Measurements from ENCODE around the gene MED12L.

Gene MED12L

DNA sequence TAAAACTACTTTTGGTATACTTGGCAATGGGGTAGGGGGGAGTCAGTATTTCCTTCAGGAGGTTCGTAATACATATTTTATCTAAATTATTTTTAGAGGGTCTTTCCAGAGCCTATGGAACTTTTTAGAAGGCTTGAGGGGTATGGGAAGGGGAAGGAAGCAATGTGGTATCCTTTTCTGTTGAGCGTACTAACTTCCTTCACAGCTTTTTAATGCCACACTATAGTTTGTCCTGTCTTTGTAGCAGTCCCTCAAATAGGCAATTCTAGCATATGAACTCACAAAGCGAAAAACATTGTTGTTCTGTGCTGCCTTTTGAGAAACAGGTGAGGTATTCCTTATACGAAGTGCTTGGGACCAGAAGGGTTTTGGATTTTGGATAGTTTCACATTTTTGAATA, 266.2 kb downstream of the MED12L start:
- Mint-ChIP-seq H3K4me1 (ENCODE audit: low read depth) (no peaks in the 10 kb centered on the region), H3K27ac (no peak overlapping the region)

DNA sequence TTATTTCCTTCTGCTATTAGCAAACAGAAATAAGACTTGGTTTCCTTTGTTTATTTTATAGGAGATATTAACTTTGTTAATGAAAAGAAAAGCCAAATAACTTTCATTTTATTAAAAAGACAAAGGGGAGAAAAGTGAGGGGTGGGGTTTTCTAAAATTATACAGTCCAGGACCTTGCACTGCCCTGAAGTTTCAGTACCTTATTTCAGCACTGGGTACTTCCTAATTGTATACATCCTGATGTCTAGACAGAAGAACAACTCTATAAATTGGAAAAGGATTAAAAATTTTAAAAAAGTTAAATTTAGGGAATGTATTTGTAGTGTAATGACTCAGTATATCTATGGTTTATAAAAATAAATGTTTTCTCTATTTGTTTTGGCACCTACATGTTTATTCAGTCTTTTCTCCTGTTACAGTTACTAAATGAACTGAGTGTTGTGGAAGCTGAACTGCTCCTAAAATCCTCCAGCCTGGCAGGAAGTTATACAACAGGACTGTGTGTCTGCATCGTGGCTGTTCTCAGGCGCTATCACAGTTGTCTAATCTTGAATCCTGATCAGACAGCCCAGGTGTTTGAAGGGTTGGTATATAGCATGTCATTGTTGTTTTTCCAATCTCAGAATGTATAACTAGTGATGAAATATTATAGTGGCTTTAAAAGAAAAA, 271.5 kb downstream of the MED12L start:
- Mint-ChIP-seq H3K4me3 (no peak overlapping the region), H3K27me3 (peaks cover 5% of the 10 kb centered on the region), H3K27ac (no peak overlapping the region), H3K4me1 (ENCODE audit: low read depth) (no peaks in the 10 kb centered on the region), H3K9me3 (ENCODE audit: low read depth) (no peaks in the 10 kb centered on the region), H3K36me3 (no peaks in the 10 kb centered on the region)

More for the DNA sequence above, 266.2 kb downstream of the MED12L start:
- H3K9me3 Mint-ChIP-seq (ENCODE audit: low read depth) = no peaks in the 10 kb centered on the region
- H3K27me3 Mint-ChIP-seq = peaks cover 17% of the 10 kb centered on the region
- no peak overlapping the region for H3K4me3 Mint-ChIP-seq
- no peaks in the 10 kb centered on the region for H3K36me3 Mint-ChIP-seq

DNA sequence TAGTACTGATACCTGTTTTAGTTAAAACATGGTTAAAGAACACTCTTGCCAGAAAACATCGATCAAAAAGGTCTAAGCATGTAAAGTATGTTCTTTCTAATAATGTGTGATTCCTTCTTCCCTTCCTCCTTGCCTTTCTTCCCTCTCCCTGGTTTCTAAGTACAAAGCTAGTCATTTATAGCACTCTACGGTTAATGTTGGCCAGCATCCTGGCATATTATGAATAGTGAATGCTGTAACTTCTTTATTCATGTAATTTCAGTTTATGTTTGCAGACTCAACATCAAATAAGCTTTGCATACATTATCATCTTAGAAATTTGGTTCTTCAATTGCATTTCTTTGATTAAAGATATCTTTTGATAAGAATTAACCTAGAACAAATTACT, 272.0 kb downstream of the MED12L start:
- Mint-ChIP-seq H3K4me3 (no peak overlapping the region), H3K9me3 (ENCODE audit: low read depth) (no peaks in the 10 kb centered on the region), H3K27ac (no peak overlapping the region), H3K36me3 (no peaks in the 10 kb centered on the region), H3K27me3 (peaks cover 1% of the 10 kb centered on the region), H3K4me1 (ENCODE audit: low read depth) (no peaks in the 10 kb centered on the region)

DNA sequence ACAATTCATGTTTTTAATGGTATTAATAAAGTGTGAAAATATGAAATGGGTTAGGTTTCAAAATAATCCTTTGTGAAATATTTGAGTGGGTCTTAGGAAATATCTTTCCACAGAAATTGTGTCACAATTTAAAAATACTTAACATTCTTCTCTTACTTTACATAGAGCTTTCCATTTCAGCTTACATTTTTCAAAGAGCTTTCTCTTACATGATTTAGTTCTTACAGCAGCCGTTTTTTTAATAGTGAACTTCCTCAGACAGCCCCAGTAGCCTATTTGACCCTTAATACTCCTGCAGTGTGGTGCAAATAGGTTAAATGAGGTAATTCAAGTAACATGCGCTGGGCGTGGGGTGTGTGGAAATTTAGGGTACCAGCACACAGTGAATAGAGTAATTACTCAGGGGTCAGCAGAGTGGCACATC, 277.3 kb downstream of the MED12L start:
- no peaks in the 10 kb centered on the region for H3K9me3 Mint-ChIP-seq (ENCODE audit: low read depth)
- H3K27ac Mint-ChIP-seq = no peak overlapping the region
- no peaks in the 10 kb centered on the region for H3K36me3 Mint-ChIP-seq
- H3K27me3 Mint-ChIP-seq = no peaks in the 10 kb centered on the region
- no peaks in the 10 kb centered on the region for H3K4me1 Mint-ChIP-seq (ENCODE audit: low read depth)
- H3K4me3 Mint-ChIP-seq = no peak overlapping the region

DNA sequence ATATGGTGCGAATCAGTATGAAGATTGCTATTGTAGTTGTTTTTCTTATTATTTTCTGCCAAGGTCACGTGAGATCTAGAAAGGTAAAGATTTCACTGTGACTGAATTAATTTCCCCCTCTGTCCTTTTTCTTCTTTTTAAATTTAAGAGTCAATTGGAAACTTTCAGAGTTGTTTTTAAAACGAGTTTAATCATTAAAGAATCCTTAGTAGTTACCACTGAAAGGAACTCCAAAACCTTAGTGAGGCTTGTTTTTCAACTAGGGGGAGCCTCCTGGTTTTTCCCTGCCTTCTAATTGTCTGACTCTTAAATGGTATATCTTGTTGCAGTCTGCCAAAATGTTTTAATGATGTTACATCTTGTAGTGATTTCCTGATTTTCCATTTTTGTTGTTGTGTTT, 281.5 kb downstream of the MED12L start:
- H3K4me1 Mint-ChIP-seq (ENCODE audit: low read depth) = no peaks in the 10 kb centered on the region
- H3K9me3 Mint-ChIP-seq (ENCODE audit: low read depth) = no peaks in the 10 kb centered on the region
- no peaks in the 10 kb centered on the region for H3K27me3 Mint-ChIP-seq

DNA sequence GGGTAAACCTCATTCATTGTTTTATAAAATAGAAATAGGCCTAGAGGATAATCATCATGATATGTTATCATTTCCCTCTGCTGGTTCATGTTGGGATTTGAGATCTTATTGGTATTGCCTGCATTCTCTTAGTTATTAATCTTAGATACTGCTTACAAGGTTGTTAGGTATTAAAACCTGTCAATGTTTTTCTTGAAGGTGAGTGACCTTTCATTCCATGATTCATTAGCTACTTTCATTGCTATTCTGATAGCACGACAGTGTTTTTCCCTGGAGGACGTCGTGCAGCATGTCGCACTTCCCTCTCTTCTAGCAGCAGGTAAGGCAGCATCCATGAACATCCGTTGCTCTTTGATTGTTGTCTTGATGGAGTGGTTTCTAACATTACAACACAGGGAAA, 282.0 kb downstream of the MED12L start:
- Mint-ChIP-seq H3K4me3 (no peak overlapping the region), H3K27me3 (no peaks in the 10 kb centered on the region), H3K36me3 (no peaks in the 10 kb centered on the region), H3K9me3 (ENCODE audit: low read depth) (no peaks in the 10 kb centered on the region), H3K4me1 (ENCODE audit: low read depth) (no peaks in the 10 kb centered on the region), H3K27ac (no peak overlapping the region)

More for the DNA sequence above, 281.5 kb downstream of the MED12L start:
- H3K4me3 Mint-ChIP-seq = no peak overlapping the region
- no peak overlapping the region for H3K27ac Mint-ChIP-seq
- no peaks in the 10 kb centered on the region for H3K36me3 Mint-ChIP-seq

DNA sequence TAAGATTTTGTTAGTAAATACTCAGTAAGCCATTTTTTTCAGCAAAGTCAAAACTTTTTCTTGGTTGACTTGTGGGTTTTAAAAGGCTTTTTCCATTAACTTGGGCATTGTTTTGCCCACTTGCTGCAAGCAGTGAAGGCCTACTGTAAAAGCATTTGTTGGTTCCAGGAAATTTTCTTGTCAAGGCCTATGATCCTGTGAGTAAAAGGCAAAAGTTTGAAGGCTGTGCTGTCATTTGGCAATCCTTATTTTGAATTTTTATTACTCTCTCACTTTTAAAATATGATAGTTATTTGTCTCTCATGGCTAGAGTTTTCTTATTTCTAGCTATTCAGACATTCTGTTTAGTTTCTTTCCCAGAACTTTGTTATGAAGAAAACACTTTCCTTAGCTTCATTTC, 286.1 kb downstream of the MED12L start:
- no peak overlapping the region for H3K4me3 Mint-ChIP-seq
- H3K4me1 Mint-ChIP-seq (ENCODE audit: low read depth) = no peaks in the 10 kb centered on the region
- H3K36me3 Mint-ChIP-seq = no peaks in the 10 kb centered on the region
- H3K27me3 Mint-ChIP-seq = no peaks in the 10 kb centered on the region
- H3K27ac Mint-ChIP-seq = no peak overlapping the region
- no peaks in the 10 kb centered on the region for H3K9me3 Mint-ChIP-seq (ENCODE audit: low read depth)

DNA sequence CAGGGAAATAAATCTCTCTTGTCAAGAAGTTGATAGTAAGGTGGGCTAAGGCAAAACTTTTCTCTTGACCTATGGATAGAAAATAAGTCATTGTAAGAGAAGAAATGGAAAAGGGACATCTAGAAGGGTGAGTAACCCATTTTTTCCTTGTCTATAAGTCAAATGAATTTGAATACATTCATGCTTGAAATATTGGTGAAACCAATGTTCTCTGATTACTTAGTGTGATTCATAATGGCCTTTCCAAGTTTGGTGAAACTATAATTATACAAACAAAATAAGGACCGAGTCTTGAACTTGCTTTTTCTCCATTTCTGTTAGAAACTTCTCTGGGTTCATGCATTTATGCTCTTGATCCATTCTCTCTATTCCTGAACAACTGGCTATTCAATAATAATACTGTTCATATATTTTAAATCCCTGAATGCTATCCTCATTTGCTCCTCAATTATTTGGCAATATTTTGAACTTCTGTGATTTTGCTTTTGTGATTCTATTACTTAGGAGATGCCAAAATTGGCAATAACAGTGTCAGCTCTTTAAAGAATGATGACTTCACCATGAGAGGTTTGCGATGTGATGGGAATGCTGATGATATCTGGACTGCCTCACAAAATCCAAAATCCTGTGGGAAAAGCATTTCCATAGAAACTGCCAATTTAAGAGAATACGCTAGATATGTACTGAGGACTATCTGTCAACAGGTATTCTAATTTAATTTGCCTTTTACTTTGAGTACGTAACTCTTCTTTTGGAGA, 286.8 kb downstream of the MED12L start:
- H3K4me3 Mint-ChIP-seq = no peak overlapping the region
- no peaks in the 10 kb centered on the region for H3K9me3 Mint-ChIP-seq (ENCODE audit: low read depth)
- no peaks in the 10 kb centered on the region for H3K27me3 Mint-ChIP-seq
- H3K36me3 Mint-ChIP-seq = no peaks in the 10 kb centered on the region
- no peaks in the 10 kb centered on the region for H3K4me1 Mint-ChIP-seq (ENCODE audit: low read depth)
- no peak overlapping the region for H3K27ac Mint-ChIP-seq

DNA sequence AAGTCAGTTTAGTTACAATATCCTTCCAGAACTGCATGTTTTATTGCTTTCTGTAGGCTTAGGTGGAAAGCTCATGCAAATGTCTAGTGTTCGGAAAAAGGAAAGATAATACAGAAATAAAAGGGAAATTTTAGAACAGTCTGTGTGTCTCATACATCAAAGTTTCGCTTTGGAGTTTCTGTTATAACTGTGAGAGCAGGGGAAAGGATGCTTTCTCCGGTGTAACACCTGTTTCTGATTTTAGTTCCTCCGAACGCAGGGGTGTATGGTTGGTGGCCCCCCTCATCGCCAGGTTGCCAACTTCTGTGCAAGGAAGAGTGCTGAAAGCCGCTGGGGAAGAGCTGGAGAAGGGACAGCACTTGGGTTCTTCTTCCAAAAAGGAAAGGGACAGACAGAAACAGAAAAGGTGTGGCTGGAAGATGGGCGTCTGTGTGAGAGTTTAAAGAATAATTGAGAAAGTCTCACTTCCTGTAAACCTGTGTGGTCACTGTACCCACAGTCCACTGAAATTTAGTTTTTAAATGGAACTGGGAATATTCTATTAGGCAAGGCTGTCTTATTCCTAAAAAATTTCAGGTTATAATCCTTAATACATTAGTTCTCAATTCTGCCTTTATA, 292.4 kb downstream of the MED12L start:
- Mint-ChIP-seq H3K4me3 (no peak overlapping the region), H3K27me3 (no peaks in the 10 kb centered on the region), H3K9me3 (ENCODE audit: low read depth) (no peaks in the 10 kb centered on the region), H3K36me3 (no peaks in the 10 kb centered on the region), H3K4me1 (ENCODE audit: low read depth) (no peaks in the 10 kb centered on the region), H3K27ac (no peak overlapping the region)

DNA sequence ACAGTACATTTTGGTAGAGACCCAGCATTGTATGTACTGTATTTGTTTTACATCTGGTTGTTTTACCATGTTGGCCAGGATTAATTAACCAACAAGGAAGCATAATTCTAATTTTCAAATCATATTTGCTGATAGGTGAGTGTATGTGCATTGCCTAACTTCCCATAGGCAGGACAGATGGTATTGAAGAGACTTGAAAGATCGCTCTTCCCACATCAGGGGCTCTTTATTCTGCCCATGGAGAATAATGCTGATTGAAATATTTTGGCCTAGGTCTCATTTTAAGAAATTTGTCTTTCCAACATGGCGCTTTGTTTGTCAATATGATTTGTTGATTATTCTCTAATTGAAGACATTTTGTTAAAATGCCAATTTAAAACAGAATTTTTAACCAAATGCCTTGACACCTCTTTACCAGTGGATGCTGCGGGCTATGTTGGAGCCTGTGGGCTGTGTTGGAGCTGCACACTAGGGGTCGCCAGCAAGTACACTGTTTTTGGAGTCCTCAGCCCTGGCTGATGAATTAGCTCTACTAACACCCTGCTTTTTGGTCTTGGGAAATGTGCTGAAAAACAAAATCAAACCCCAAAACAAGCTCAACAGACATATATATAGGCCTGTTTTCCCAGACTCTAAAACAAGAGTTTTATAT, 293.7 kb downstream of the MED12L start:
- H3K4me3 Mint-ChIP-seq = no peak overlapping the region
- no peaks in the 10 kb centered on the region for H3K27me3 Mint-ChIP-seq
- no peak overlapping the region for H3K27ac Mint-ChIP-seq
- no peaks in the 10 kb centered on the region for H3K36me3 Mint-ChIP-seq
- H3K9me3 Mint-ChIP-seq (ENCODE audit: low read depth) = no peaks in the 10 kb centered on the region
- H3K4me1 Mint-ChIP-seq (ENCODE audit: low read depth) = peaks cover 2% of the 10 kb centered on the region

DNA sequence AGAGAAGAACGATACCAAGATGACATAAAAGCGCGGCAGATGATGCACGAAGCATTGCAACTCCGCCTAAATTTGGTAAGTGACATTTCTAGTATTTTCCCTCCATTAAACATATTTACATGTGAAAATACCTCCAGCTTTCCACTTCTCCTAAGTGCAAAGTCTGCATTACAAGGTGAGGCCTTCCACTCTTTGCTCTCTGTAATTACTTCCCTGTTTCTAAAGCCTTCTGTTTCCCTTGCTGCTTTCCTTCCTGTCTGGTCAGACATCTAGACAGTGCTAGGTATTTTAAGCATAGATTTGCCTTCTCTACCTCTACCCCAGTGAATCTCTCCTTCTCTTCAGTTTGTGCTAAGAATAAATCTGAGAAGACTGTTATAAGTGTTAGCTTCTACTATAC, 297.2 kb downstream of the MED12L start:
- Mint-ChIP-seq H3K9me3 (ENCODE audit: low read depth) (no peaks in the 10 kb centered on the region), H3K27me3 (no peaks in the 10 kb centered on the region), H3K27ac (no peak overlapping the region), H3K4me3 (no peak overlapping the region), H3K36me3 (no peaks in the 10 kb centered on the region), H3K4me1 (ENCODE audit: low read depth) (peaks cover 5% of the 10 kb centered on the region)

DNA sequence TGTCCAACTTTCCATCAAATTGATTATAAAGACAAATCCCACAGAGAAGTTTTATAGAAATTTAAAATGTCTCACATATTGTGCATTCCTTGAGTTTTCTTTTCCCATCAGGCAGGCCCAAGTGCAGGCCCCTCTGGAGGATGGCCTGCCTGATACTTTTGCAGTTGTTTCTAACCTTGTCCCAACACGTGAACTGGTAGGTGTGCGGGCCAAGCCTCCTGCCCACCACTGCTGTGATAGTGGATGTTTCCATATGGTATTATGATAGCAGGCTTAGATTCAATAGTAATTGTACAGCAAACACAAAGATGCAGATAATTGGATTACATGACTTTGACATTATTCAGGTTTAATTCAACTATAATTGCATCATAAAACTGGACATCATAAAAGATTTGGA, 297.6 kb downstream of the MED12L start:
- Mint-ChIP-seq H3K27me3 (no peaks in the 10 kb centered on the region), H3K4me3 (no peak overlapping the region), H3K4me1 (ENCODE audit: low read depth) (peaks cover 5% of the 10 kb centered on the region), H3K27ac (no peak overlapping the region), H3K9me3 (ENCODE audit: low read depth) (no peaks in the 10 kb centered on the region), H3K36me3 (no peaks in the 10 kb centered on the region)

DNA sequence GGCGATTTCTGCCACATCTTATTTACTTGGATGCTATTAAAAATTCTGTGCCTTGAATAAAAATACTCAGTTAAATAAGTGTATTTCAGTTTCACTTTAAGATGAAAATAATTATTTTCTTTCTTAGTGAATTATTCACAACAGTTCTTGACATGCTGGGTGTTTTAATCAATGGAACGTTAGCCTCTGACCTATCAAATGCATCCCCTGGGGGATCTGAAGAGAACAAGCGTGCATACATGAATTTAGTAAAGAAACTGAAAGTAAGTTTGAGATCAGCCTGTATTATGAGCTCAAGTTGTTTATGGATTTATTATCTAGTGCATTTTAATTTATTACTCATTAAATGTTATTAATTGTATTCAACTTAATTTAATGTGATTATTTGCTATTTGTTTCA, 298.5 kb downstream of the MED12L start:
- Mint-ChIP-seq H3K27ac (no peak overlapping the region), H3K4me1 (ENCODE audit: low read depth) (peaks cover 5% of the 10 kb centered on the region), H3K4me3 (no peak overlapping the region), H3K36me3 (no peaks in the 10 kb centered on the region), H3K9me3 (ENCODE audit: low read depth) (no peaks in the 10 kb centered on the region), H3K27me3 (no peaks in the 10 kb centered on the region)

DNA sequence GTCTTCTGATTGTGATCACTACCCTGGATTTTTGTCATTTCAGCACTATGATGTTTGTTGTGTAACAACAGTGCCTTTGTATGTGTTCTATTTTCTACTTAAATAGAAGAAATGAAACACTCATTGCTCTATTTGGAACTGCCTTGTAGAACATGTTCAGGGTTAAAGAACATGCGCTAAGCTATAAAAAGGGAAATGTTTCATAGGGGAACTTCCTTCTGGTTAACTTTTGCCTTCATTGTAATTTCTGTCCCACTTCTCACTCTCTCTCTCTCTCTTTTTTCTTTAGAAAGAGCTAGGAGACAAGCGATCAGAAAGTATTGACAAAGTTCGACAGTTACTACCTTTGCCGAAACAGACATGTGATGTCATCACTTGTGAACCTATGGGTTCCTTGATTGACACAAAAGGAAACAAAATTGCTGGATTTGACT, 299.3 kb downstream of the MED12L start, which contains the start of gene P2RY12:
Gene P2RY12, minus strand, starts transcription at position 13 of the 434 bp plus-strand sequence. CDS start 45,908 bp downstream, outside the sequence.
- Mint-ChIP-seq H3K4me3 (no peak within 1 kb of the TSS), H3K9me3 (ENCODE audit: low read depth) (no peaks in the 10 kb centered on the region), H3K27ac (no peak within 1 kb of the TSS), H3K27me3 (no peaks in the 10 kb centered on the region), H3K36me3 (no peaks in the 10 kb centered on the region), H3K4me1 (ENCODE audit: low read depth) (peaks cover 5% of the 10 kb centered on the region)

DNA sequence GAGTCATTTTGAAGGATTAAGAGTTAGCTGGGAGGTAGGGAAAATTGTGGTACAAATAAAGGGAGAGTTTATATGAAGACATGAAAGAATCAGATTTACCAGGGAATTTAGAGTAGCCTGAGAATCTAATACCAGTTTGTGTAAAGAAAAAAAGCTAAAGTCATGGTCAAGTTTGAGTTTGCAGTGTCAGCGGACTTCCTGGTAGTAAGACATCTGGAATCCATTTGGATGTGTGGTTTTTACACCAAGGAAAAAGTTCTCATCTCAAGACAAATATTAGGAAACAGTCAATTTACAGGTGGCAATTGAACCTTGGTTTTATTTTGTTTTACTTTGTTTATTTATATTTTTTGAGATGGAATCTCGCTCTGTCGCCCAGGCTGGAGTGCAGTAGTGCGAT, 300.6 kb downstream of the MED12L start:
- Mint-ChIP-seq H3K27me3 (no peaks in the 10 kb centered on the region), H3K36me3 (no peaks in the 10 kb centered on the region), H3K27ac (no peak overlapping the region), H3K9me3 (ENCODE audit: low read depth) (no peaks in the 10 kb centered on the region), H3K4me1 (ENCODE audit: low read depth) (peaks cover 5% of the 10 kb centered on the region), H3K4me3 (no peak overlapping the region)
